ENCODE data around the gene SRSF2. TPM values are rescaled to one million over a fixed set of nuclear protein-coding genes. Genes with fewer than 3 reads are reported as not detected.

Gene SRSF2
- total RNA-seq, 1 experiment from 2014 or later, result 359 TPM

Other genes with a start within 250 kb of the SRSF2 start
- 26.6 and 35.5 TPM in 2 replicates for gene RHBDF2, start 235.9 kb downstream of the SRSF2 start, total RNA-seq (2014; rRNA removed; shearing (Covaris generic))
- 8.3 and 16.0 TPM in 2 replicates for gene CYGB, start 199.6 kb downstream of the SRSF2 start, total RNA-seq (2014; rRNA removed; shearing (Covaris generic))
- 0.51 TPM in 1 of 2 replicates, not detected in the other for gene PRCD, start 197.3 kb downstream of the SRSF2 start, total RNA-seq (2014; rRNA removed; shearing (Covaris generic))
- 0.24 and 0.40 TPM in 2 replicates for gene ST6GALNAC2, start 151.5 kb downstream of the SRSF2 start, total RNA-seq (2014; rRNA removed; shearing (Covaris generic))
- not detected in 2 replicates for gene ST6GALNAC1, start 93.6 kb downstream of the SRSF2 start, total RNA-seq (2014; rRNA removed; shearing (Covaris generic))
- 166 and 171 TPM in 2 replicates for gene MXRA7, start 26.4 kb downstream of the SRSF2 start, total RNA-seq (2014; rRNA removed; shearing (Covaris generic))
- 36.2 and 38.9 TPM in 2 replicates for gene JMJD6, start 10.7 kb downstream of the SRSF2 start, total RNA-seq (2014; rRNA removed; shearing (Covaris generic))
- 29.4 and 36.5 TPM in 2 replicates for gene METTL23, start 10.5 kb downstream of the SRSF2 start, total RNA-seq (2014; rRNA removed; shearing (Covaris generic))
- 21.4 and 37.6 TPM in 2 replicates for gene MFSD11, start 788 bp upstream of the SRSF2 start, total RNA-seq (2014; rRNA removed; shearing (Covaris generic))
- 4.1 and 5.4 TPM in 2 replicates for gene MGAT5B, start 131.1 kb upstream of the SRSF2 start, total RNA-seq (2014; rRNA removed; shearing (Covaris generic))